HG03159 (cell line): ENCODE measurements around the gene TRIM45.
"Not testable (repeated sequence)": the region's sequence is repeated elsewhere in the genome, so short reads cannot be mapped to it uniquely, and the experiment has no call there.

ENCODE experiments used
- ATAC-seq: cut with Tn5 transposase; IDR thresholded peaks from one replicate; pipeline ENCODE4 v1.9.1; 2021; ENCODE audit warnings: mild to moderate bottlenecking, moderate library complexity; ENCODE audit not compliant: unreplicated experiment

The TRIM45 gene, protein sequence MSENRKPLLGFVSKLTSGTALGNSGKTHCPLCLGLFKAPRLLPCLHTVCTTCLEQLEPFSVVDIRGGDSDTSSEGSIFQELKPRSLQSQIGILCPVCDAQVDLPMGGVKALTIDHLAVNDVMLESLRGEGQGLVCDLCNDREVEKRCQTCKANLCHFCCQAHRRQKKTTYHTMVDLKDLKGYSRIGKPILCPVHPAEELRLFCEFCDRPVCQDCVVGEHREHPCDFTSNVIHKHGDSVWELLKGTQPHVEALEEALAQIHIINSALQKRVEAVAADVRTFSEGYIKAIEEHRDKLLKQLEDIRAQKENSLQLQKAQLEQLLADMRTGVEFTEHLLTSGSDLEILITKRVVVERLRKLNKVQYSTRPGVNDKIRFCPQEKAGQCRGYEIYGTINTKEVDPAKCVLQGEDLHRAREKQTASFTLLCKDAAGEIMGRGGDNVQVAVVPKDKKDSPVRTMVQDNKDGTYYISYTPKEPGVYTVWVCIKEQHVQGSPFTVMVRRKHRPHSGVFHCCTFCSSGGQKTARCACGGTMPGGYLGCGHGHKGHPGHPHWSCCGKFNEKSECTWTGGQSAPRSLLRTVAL

GRCh38 chr1:117121589-117122329, at the start of gene TRIM45:
TSS of gene TRIM45 (minus strand) at chr1:117121749. CDS start at chr1:117121201, 548 bp downstream.
- peak; percentile 78 for ATAC-seq

DNA sequence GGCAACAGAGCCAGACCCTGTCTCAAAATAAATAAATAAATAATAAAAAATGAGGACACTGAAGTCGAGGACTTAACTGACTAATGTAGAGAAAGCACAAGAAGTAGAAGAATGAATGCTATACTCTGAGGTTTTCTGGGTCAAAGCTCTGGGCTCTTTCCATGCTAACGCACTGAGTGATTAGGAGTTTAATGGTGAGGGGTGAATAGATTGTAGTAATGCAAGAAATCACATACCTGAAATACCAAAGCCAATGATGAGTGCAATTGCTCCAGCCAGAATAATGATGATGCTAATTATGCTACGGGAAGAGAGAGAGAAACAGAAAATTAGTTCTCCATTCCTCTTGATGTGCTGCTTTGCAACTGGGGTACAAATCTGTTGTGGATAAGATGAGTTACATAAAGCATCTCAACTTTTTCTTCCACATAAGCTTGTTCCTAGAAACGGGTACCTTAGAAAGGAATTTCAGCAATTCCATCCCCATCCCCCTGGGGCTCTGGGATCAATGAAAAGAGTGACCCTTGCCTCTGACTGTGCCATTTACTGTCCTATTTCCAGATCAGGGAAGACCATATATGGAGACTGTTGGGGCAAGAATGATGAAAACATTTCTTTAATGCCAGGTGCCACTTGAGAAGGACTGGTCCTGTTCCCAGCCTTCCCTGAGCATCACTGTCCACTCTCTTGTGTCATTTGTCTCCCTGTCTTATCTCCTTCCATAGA, 48.5 kb upstream of the TRIM45 start:
- no peak for ATAC-seq

- no peak for ATAC-seq
Measured at GRCh38 chr1:117167402-117167801, 45.9 kb upstream of the TRIM45 start.

DNA sequence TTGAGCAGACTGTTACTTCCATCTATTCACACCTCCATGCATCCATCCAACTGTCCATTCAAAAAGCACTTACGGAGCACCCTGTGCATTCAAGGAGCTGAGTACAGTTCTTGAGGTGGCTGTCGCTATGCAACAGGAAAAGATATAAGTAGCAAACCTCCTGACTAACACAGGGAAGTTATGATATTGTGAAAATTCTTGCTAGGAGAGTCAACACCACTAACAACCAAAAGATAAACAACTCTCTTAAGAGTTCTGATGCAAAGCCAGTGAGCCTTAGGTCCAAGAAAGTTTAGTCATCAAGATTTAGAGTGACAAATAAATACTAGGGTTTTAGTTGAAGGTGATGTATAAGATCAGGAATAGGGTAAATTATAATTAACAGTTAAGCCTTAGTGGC, 44.5 kb upstream of the TRIM45 start:
- ATAC-seq = no peak

- ATAC-seq = no peak
Measured at GRCh38 chr1:117164209-117164608, 42.7 kb upstream of the TRIM45 start.

DNA sequence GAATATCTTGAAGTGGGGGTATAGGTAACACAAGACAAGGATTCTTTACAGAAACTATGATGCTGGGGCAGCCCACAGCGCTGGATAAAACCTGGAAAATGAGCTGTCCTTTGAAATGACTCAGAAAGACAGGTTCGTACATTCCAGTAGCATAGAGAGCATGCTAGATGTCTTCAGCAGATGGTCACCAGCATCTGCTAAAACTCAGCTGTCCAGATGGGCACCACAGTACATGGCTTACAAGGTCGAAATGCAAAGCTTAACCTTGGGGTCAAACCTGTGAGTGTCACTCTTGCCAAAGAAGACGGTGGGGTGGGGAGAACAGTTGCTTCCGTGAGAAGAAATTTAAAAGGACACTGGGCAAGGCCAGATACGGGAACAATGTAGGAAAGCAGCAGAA, 41.3 kb upstream of the TRIM45 start:
- no peak for ATAC-seq

DNA sequence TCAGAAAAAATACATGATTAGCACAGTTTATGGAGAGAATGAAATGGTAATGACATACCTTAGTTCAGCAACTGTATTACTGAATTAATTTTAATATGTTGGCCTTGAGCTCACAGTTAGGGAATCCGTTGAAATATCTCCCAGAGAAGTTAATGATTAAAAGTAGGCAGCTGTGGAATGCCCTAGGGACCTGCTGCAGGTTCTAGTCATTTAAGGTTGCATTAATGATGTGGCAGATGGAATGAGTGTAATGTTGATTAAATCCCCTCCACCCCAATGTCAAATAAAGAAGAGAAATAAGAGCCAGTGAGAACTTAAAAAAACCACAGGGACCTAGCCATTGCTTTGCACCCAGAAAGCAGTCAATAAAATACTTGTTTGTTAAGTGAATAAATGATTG, 40.3 kb upstream of the TRIM45 start:
- no peak for ATAC-seq

- ATAC-seq = not testable (repeated sequence)
Measured at GRCh38 chr1:117151305-117151704, 29.8 kb upstream of the TRIM45 start.

DNA sequence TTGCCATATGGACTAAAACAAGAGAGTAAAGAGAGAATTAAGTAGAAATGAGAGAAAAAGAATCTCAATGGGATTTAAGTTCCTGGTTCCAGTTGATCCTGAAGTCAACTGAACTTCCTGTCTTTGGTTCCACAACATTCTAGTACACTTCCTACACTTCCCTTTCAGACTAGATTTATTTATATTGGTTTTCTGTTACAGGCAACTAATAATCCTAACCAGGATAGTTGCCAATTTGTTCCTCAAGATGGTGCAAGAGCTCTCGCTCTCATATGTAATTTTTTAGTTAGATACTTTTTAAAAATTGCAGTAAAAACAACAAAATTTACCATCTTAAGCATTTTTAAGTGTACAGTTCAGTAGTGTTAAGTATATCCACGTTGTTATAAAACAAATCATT, 28.8 kb upstream of the TRIM45 start:
- no peak for ATAC-seq

DNA sequence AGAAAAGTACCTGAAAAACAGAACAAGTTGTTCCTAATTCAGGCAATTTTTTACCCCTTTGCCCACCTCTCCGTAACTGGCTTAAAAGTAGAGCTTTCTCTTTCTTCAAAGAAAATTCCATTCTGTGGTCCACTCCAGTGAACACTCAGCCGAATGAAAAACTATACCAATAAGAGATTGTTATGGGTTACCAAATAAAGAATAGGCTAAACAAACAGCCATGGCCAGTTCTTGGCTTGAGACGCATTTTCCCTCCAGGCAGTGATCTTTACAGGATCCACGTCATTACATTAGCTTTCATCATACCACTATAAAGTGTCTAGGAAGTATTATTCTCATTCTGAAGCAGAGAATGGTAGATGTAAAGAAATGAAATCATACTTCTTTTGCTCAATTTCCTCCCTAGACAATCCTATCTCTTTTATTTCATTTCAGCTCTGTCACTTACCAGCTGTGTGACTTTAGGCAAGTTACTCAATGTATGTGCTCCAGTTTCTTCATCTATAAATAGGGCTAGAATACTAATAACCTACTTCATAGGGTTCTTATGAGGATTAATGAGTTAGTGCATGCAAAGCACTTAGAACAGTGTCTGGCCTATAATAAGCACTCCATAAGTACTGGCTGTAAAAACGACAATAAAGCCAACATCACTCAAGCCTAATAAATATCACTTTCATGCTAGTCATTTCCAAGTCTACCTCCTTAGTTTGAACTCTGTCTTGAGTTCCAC, 26.5 kb upstream of the TRIM45 start:
- ATAC-seq = no peak

DNA sequence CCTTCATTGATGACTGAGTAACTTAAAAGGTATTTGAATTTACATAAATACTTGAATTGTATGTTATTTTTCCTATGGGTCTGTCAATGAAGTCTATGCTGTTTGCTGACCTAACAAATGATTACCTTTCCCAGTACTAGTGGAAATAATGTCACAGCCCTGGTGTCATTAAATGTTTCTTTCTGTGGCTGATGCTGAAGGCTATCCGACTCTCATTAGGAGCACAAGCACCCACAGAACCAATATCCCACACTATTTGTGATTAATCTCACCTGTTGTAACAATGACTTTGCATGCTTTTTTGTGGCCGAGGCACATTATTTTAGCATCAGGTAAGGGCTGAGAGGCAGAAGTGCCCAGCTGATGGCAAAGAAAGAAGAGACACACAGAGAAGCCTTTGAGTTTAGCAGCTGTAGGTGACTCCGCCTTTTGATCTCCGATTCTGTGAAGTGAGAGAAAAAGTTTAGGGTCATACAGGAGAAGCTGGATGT, 25.8 kb upstream of the TRIM45 start:
- ATAC-seq = no peak

- no peak for ATAC-seq
Measured at GRCh38 chr1:117146575-117147340, 25.2 kb upstream of the TRIM45 start.

- no peak for ATAC-seq
Measured at GRCh38 chr1:117146072-117146471, 24.5 kb upstream of the TRIM45 start.

- no peak for ATAC-seq
Measured at GRCh38 chr1:117143871-117144270, 22.3 kb upstream of the TRIM45 start.

DNA sequence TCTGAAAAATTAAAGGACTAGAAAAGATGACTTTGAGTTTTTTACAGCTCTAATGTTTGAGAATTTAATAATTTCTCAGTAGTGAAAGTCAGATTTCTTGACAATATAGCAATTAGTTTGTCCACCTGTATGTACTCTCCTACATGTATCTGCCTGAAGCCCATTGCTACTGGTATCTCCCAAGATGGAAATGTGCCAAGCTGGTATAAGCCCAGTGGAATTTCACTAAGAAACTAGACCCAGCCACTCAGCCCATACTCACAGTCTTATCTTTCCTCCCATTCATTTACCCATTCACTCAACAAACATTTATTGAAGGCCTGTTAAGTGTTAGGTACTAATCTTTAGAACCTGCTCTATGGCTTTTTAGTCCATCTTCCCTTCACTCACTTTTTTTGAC, 21.6 kb upstream of the TRIM45 start:
- no peak for ATAC-seq

DNA sequence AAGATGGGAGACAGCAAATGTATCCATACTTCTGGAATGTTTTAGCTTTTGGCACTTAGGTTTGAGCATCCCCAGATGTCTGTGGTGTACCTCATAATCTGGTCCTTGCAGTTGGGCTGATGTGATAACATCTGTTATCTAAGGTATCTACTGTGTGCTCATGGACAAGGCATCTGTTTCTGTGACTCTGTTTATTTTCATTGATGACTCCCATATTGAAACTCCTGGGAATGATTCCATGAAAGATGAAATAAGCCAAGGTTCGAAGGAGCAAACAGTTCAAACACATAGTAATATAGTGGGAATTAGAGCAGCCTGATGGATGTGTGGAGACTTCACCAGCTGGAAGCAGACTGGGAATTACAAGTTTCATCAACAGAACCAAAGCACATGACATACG, 20.7 kb upstream of the TRIM45 start:
- no peak for ATAC-seq

- no peak for ATAC-seq
Measured at GRCh38 chr1:117138561-117138960, 17.0 kb upstream of the TRIM45 start.

DNA sequence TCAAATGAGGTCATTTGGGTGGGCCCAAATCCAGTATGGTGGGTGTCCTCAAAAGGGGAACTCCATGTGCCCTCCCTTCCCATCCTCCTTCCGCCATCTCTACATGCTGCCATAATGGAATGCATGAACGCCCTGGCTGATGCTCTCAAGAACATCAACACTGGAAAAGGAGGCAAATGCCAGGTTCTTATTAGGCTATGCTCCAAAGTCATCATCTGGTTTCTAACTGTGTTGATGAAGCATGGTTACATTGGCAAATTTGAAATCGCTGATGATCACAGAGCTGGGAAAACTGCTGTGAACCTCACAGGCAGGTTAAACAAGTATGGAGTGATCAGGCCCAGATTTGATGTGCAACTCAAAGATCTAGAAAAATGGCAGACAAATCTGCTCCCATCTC, 16.6 kb upstream of the TRIM45 start:
- no peak for ATAC-seq

DNA sequence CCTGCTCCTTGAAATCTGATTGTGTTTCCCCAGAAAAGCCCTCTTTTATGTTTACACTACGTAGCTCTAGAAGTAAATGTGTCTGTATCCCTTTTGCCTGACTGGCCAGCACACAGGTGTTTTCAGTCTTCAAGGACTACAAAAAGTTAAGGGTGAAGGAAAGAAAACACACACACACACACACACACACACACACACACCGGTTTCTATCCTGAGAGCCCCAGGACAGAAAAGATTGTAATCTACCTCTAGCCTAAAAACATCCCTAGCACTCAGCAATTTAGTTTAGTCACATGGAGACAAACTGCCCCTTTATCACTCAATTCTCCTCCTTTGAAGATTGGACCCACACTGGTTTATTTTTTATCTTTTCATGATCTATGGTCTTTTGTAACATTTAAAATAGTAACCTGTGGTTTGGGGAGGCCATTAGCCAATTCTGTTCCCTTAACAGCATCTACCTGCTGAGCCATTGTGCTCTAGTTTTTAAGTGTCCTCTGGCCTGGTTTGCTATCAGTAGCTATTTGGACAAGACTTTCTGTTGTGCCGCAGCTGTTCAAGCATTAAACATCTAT, 15.8 kb upstream of the TRIM45 start:
- no peak for ATAC-seq
